Cardiac muscle cell (in vitro differentiated cells and primary cell): Measurements from ENCODE around the gene PNMA3. TPM values are rescaled to one million over a fixed set of nuclear protein-coding genes. Genes with fewer than 3 reads are reported as not detected.
A peak's percentile ranks its signal among the peaks of the same experiment; 100 is the strongest.
"Not testable (repeated sequence)": the region's sequence is repeated elsewhere in the genome, so short reads cannot be mapped to it uniquely, and the experiment has no call there.

ENCODE experiments used
- DNase-seq, 2 donors: peaks; one replicate each; pipeline versions ENCODE4 v3.0.0 to v3.0.0-alpha.2; 2010 to 2017; ENCODE audit warnings: low read depth in 1 of 2, low spot score in 1 of 2
- H3K27ac ChIP-seq: fragments of 200-600 bp; sonication (generic); 2 replicates; pipeline ENCODE4 v1.5.1; 2016
- H3K27me3 ChIP-seq: fragments of 200-600 bp; sonication (generic); 2 replicates; pipeline ENCODE4 v1.6.0; 2016; ENCODE audit warnings: control low read depth
- H3K36me3 ChIP-seq: fragments of 200-600 bp; sonication (generic); 2 replicates; pipeline ENCODE4 v1.5.1; 2016; ENCODE audit warnings: control low read depth
- H3K4me1 ChIP-seq: fragments of 200-600 bp; sonication (generic); 2 replicates; pipeline ENCODE4 v1.8.1; 2017; ENCODE audit warnings: low read depth, mild to moderate bottlenecking, mixed run types
- H3K4me3 ChIP-seq: fragments of 200-600 bp; sonication (generic); 2 replicates; pipeline ENCODE4 v1.5.1; 2016; ENCODE audit warnings: mild to moderate bottlenecking
- H3K9me3 ChIP-seq: fragments of 200-600 bp; sonication (generic); 2 replicates; pipeline ENCODE4 v1.5.1; 2017; ENCODE audit warnings: low read depth, mild to moderate bottlenecking, control low read depth
- CTCF ChIP-seq: IDR thresholded peaks from 2 replicates; pipeline ENCODE4 v1.5.1; 2012; ENCODE audit warnings: low read depth, mild to moderate bottlenecking, low read length
- polyA plus RNA-seq: library from polyadenylated mRNA; unstranded; fragments of >200 nt; fragmentation: Nextera tagmentation; extraction: Ambion mirVana; gene quantifications from 2 replicates; pipeline ENCODE4 v1.2.1, GENCODE V29; 2016
- total RNA-seq: library from RNA; depleted of rRNA; stranded (reverse); fragments of >200 nt; gene quantifications from 2 replicates; pipeline ENCODE4 v1.2.3, GENCODE V29; 2016

The PNMA3 gene
- total RNA-seq (8.3 and 19.7 TPM in 2 replicates), polyA plus RNA-seq (8.9 and 20.3 TPM in 2 replicates)

GRCh38 chrX:153055871-153056749, at the start of gene PNMA3:
Gene PNMA3 (plus strand): TSS chrX:153056470. CDS start chrX:153057056, 586 bp downstream.
- TF ChIP-seq CTCF: no peak
- Histone ChIP-seq H3K27me3 (no peaks in the 10 kb centered on the region), H3K4me3 (peak within 1 kb of the TSS; percentile 29), H3K36me3 (no peaks in the 10 kb centered on the region), H3K9me3 (no peaks in the 10 kb centered on the region), H3K4me1 (no peaks in the 10 kb centered on the region), H3K27ac (no peak within 1 kb of the TSS)
- DNase-seq: peak in 1 of 2 donors; percentile 54

- H3K9me3 ChIP-seq, H3K4me3 ChIP-seq, H3K27me3 ChIP-seq, DNase-seq, H3K4me1 ChIP-seq, H3K36me3 ChIP-seq, H3K27ac ChIP-seq: not testable (repeated sequence)
These were observed 39.1 kb upstream of the PNMA3 start for GRCh38 chrX:153017174-153017573.

DNA sequence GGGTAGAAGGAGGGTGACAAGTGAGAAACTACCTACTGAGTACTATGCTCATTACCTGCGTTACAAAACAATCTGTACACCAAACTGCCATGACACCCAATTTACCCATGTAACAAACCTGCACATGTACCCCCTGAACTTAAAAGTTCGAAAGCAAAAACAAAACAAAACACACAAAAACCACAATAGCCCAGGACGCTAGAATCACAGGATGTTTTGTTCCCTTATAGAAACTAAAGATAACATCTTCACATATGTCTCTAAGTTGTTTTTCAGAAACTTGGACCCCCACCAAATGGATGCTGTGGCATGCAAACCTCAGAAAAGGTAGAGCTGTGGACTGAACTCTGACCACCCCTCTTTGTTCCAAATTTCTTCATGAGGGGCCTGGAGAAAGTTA, 37.1 kb upstream of the PNMA3 start:
- no peaks in the 10 kb centered on the region for H3K36me3 ChIP-seq
- H3K4me3 ChIP-seq: no peak overlapping the region
- no peak for TF ChIP-seq CTCF
- H3K27ac ChIP-seq: no peak overlapping the region
- H3K27me3 ChIP-seq: no peaks in the 10 kb centered on the region
- no peaks in the 10 kb centered on the region for H3K4me1 ChIP-seq
- no peaks in the 10 kb centered on the region for H3K9me3 ChIP-seq
- no peak for DNase-seq

- H3K9me3 ChIP-seq, DNase-seq, H3K4me3 ChIP-seq, H3K27me3 ChIP-seq, H3K4me1 ChIP-seq, H3K36me3 ChIP-seq, H3K27ac ChIP-seq: not testable (repeated sequence)
These were observed 29.8 kb upstream of the PNMA3 start for GRCh38 chrX:153026501-153026900.

DNA sequence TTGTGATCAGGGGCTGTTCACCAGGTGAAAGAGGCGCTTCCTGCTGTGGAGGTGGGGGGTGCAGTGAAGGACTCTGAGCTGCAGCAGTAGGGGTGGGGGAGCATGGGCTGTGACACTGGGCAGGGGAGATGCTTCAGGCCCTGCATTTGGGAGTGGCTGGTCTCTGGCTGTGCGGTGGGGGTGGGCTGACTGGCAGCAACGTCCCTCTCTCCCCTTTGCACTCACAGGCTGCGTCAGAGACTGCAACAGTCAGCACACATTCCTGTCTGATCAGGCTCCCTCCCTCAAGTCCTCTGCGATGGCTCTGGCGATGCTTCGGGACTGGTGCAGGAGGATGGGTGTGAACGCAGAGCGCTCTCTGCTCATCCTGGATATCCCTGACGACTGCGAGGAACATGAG, 27.8 kb upstream of the PNMA3 start:
- H3K4me3 ChIP-seq, H3K36me3 ChIP-seq, DNase-seq, H3K4me1 ChIP-seq, H3K27me3 ChIP-seq, H3K27ac ChIP-seq, H3K9me3 ChIP-seq: not testable (repeated sequence)

DNA sequence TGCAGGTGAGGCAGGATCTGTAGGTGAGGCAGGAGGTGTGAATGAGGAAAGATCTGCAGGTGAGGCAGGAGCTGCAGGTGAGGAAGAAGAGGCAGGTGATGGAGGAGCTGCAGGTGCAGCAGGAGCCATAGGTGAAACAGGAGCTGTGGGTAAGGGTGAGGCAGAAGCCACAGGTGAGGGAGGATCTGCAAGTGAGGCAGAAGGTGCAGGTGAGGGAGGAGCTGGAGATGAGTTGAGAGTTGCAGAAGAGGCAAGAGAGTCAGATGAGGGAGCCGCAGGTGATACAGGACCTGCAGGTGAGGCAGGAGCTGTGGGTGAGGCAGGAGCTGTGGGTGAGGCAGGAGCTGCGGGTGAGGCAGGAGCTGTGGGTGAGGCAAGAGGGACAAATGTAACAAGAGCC, 27.1 kb upstream of the PNMA3 start:
- H3K4me3 ChIP-seq: no peak overlapping the region
- H3K27me3 ChIP-seq: no peaks in the 10 kb centered on the region
- no peaks in the 10 kb centered on the region for H3K9me3 ChIP-seq
- no peak for TF ChIP-seq CTCF
- DNase-seq: no peak
- H3K4me1 ChIP-seq: no peaks in the 10 kb centered on the region
- no peaks in the 10 kb centered on the region for H3K36me3 ChIP-seq
- H3K27ac ChIP-seq: no peak overlapping the region

DNA sequence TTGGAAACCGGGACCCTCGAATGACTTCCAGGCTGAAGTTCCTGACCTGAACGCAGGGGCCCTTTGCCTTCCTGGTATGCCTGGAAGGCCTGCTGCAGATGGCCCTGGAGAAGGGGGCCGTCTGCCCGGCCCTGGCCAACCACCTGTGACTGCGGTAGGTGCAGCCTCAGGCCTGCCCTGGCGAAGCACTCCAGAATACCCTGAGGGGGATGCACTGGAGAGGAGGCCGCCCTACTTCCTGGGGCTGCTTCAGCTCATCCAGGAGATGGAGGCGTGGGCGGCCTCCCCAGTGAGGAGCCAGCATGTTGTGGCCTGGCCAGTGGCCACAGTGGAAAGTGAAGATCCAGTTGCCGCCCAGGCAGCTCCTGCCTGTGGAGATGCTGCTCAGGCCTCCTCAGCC, 26.4 kb upstream of the PNMA3 start:
- Histone ChIP-seq H3K4me1 (no peaks in the 10 kb centered on the region), H3K27ac (no peak overlapping the region), H3K36me3 (no peaks in the 10 kb centered on the region), H3K9me3 (no peaks in the 10 kb centered on the region), H3K27me3 (no peaks in the 10 kb centered on the region), H3K4me3 (no peak overlapping the region)
- no peak for TF ChIP-seq CTCF
- DNase-seq: no peak
